Measurements from ENCODE around the gene JUP. TPM values are rescaled to one million over a fixed set of nuclear protein-coding genes. Genes with fewer than 3 reads are reported as not detected.

Gene JUP
- total and polyA plus RNA-seq, 2 of the 13 experiments (the other 11 are each of a cell fraction or from before 2014, with no cell fraction given), result 12.1 to 20.6 TPM

DNA sequence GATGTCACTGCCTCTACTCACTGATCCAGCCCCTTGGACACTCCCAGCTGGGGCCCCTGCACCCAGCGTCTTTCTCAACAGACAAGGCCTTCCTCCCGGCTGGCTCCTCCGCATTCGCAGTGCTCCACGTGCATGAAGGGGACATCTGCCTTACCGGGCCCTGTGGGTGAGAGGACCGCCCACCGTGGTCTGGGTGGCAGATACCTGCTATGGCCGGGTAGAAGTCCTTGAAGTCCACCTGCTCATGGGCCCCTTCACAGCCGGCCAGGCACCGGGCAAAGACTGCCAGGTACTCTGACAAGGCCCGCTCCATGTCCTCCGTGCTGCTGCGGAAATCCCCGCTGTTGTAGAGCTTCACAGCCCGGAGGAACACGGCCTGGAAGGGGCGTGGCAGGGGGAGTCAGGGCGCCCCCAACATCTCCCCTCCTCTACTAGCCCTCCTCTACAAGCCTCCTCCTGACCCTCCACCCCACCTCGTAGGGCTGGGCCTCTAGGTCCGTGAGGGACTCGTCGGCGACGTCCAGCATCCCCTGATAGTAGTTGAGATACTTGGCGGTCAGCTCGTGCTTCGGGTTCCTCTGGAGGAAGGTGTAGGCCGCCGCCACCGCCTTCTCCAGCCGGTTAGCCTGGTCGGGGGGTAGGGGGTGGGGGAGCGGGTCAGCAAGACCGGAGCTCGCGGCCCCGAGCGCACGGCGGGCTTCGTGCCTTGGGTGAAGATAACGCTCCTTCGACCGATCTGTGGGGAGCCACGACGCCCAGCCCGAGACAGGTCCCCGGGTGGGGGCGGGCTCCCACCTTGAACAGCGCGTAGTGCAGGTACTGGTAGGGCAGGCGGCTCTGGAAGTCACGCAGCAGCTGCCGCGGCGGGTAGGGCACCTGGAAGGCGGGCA, 24.4 kb upstream of the JUP start (continued):
- TF ChIP-seq, protein P1, sequence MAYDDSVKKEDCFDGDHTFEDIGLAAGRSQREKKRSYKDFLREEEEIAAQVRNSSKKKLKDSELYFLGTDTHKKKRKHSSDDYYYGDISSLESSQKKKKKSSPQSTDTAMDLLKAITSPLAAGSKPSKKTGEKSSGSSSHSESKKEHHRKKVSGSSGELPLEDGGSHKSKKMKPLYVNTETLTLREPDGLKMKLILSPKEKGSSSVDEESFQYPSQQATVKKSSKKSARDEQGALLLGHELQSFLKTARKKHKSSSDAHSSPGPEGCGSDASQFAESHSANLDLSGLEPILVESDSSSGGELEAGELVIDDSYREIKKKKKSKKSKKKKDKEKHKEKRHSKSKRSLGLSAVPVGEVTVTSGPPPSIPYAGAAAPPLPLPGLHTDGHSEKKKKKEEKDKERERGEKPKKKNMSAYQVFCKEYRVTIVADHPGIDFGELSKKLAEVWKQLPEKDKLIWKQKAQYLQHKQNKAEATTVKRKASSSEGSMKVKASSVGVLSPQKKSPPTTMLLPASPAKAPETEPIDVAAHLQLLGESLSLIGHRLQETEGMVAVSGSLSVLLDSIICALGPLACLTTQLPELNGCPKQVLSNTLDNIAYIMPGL (CRISPR knock-in tag; IDR thresholded peaks at IDR 0.05; ENCODE audit: borderline replicate concordance in 1 of 2, low read depth in 1 of 2), result no peak; a peak in 1 of 4 replicates
- TF ChIP-seq HDAC6 (IDR thresholded peaks at IDR 0.05; ENCODE audit: low read depth, low read length) (no peak), GABPB1 (CRISPR knock-in tag; IDR thresholded peaks at IDR 0.05) (0 out of 2 replicates have a peak, but pooled peaks have one; percentile 22), ZNF850 (CRISPR knock-in tag; conservative IDR thresholded peaks at IDR 0.05) (no peak), ZBTB20 (CRISPR knock-in tag; IDR thresholded peaks at IDR 0.05; ENCODE audit: borderline replicate concordance, low read depth) (no peak; the same call in 1 of the 2 replicates), ZNF670 (CRISPR knock-in tag; IDR thresholded peaks at IDR 0.05; ENCODE audit: borderline replicate concordance) (no peak), ZFP36L2 (CRISPR knock-in tag; IDR thresholded peaks at IDR 0.05) (no peak), STAT5B (CRISPR knock-in tag; IDR thresholded peaks at IDR 0.05) (no peak), ZNF747 (CRISPR knock-in tag; IDR thresholded peaks at IDR 0.05; ENCODE audit: borderline replicate concordance) (no peak), ZFP62 (CRISPR knock-in tag; IDR thresholded peaks at IDR 0.05) (no peak), IKZF1 (IDR thresholded peaks at IDR 0.05) (no peak), ZNF33A (CRISPR knock-in tag; IDR thresholded peaks at IDR 0.05; ENCODE audit: borderline replicate concordance) (no peak), AHR (CRISPR knock-in tag; IDR thresholded peaks at IDR 0.05) (no peak), RELA (CRISPR knock-in tag; IDR thresholded peaks at IDR 0.05) (no peak), EEA1 (CRISPR knock-in tag; IDR thresholded peaks at IDR 0.05; ENCODE audit: borderline replicate concordance) (no peak), MTF1 (CRISPR knock-in tag; IDR thresholded peaks at IDR 0.05) (no peak), KAT2B (IDR thresholded peaks at IDR 0.05; ENCODE audit: borderline replicate concordance, low read depth, low read length) (no peak), ASH2L (IDR thresholded peaks at IDR 0.05; ENCODE audit: insufficient read length, low read depth, low read length) (no peak), KDM1A (CRISPR knock-in tag; IDR thresholded peaks at IDR 0.05) (no peak), MIXL1 (CRISPR knock-in tag; IDR thresholded peaks at IDR 0.05) (0 out of 2 replicates have a peak, but pooled peaks have one; percentile 1), RFX1 (IDR thresholded peaks at IDR 0.05) (no peak), ZFP36 (IDR thresholded peaks at IDR 0.05; ENCODE audit: borderline replicate concordance, low read depth, low read length, partially characterized antibody) (no peak), SIN3B (IDR thresholded peaks at IDR 0.05; ENCODE audit: low read length) (no peak), RAD21 (CRISPR knock-in tag; IDR thresholded peaks at IDR 0.05) (no peak), ZFP82 (CRISPR knock-in tag; IDR thresholded peaks at IDR 0.05; ENCODE audit: borderline replicate concordance) (no peak; the same call in 1 of the 2 replicates)
- TF ChIP-seq, protein P2, sequence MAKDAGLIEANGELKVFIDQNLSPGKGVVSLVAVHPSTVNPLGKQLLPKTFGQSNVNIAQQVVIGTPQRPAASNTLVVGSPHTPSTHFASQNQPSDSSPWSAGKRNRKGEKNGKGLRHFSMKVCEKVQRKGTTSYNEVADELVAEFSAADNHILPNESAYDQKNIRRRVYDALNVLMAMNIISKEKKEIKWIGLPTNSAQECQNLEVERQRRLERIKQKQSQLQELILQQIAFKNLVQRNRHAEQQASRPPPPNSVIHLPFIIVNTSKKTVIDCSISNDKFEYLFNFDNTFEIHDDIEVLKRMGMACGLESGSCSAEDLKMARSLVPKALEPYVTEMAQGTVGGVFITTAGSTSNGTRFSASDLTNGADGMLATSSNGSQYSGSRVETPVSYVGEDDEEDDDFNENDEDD (CRISPR knock-in tag; IDR thresholded peaks at IDR 0.05; ENCODE audit: borderline replicate concordance), result no peak; the same call in 1 of the 2 replicates
- TF ChIP-seq, protein P3, sequence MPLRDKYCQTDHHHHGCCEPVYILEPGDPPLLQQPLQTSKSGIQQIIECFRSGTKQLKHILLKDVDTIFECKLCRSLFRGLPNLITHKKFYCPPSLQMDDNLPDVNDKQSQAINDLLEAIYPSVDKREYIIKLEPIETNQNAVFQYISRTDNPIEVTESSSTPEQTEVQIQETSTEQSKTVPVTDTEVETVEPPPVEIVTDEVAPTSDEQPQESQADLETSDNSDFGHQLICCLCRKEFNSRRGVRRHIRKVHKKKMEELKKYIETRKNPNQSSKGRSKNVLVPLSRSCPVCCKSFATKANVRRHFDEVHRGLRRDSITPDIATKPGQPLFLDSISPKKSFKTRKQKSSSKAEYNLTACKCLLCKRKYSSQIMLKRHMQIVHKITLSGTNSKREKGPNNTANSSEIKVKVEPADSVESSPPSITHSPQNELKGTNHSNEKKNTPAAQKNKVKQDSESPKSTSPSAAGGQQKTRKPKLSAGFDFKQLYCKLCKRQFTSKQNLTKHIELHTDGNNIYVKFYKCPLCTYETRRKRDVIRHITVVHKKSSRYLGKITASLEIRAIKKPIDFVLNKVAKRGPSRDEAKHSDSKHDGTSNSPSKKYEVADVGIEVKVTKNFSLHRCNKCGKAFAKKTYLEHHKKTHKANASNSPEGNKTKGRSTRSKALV (CRISPR knock-in tag; IDR thresholded peaks at IDR 0.05), result no peak
